Measurements from ENCODE around the gene FBXL15. TPM values are rescaled to one million over a fixed set of nuclear protein-coding genes. Genes with fewer than 3 reads are reported as not detected.

Gene FBXL15
- total RNA-seq, 4 donors from 2014 or later: 18.6 to 41.9 (median 26.1) TPM

Small RNAs within 50 kb of the gene (small RNA-seq; reads per million reads assigned to genes)
- gene MIR146B: 638 to 1,367 (median 963) reads per million in 4 donors

Other genes with a start within 250 kb of the FBXL15 start
- under 1 TPM in 1 of 4 donors, not detected in 3; 0.81 TPM for gene ELOVL3, start 194.5 kb upstream of the FBXL15 start, total RNA-seq
- under 1 TPM in 1 of 4 donors, not detected in 3; 0.30 TPM for gene PITX3, start 179.3 kb upstream of the FBXL15 start, total RNA-seq
- 10 to 100 TPM; 32.0 to 54.7 (median 39.4) TPM for gene GBF1, start 175.3 kb upstream of the FBXL15 start, total RNA-seq
- gene NFKB2, start 25.1 kb upstream of the FBXL15 start, total RNA-seq: 10 to 100 TPM; 20.5 to 31.6 (median 24.8) TPM
- gene PSD, start 2.1 kb upstream of the FBXL15 start, total RNA-seq: 100 to 1,000 TPM in 1 of 4 donors, 10 to 100 TPM in 3; 28.6 to 195 (median 41.4) TPM
- 10 to 100 TPM; 61.4 to 84.3 (median 67.5) TPM for gene CUEDC2, start 11.7 kb downstream of the FBXL15 start, total RNA-seq
- gene C10orf95, start 30.7 kb downstream of the FBXL15 start, total RNA-seq: not detected
- gene ACTR1A, start 81.9 kb downstream of the FBXL15 start, total RNA-seq: 100 to 1,000 TPM; 157 to 221 (median 179) TPM
- gene SUFU, start 83.1 kb downstream of the FBXL15 start, total RNA-seq: 1 to 10 TPM; 5.3 to 10.0 (median 8.6) TPM
- gene TRIM8, start 223.6 kb downstream of the FBXL15 start, total RNA-seq: 100 to 1,000 TPM in 3 of 4 donors, 10 to 100 TPM in 1; 96.7 to 171 (median 131) TPM

Data from gastroesophageal sphincter (tissue), 4 donors.